GM23338 (cell line): ENCODE results near the gene UGDH.

ENCODE experiments used
- CREB1 ChIP-seq: fragments of 250-450 bp; sonication (Bioruptor Pico); IDR thresholded peaks from 2 replicates; pipeline ENCODE4 v1.5.0; 2020; ENCODE audit warnings: low read depth, mild to moderate bottlenecking, moderate library complexity
- EZH2 ChIP-seq: fragments of 200-600 bp; sonication (generic); IDR thresholded peaks from one replicate; pipeline ENCODE4 v1.8.0; 2017; ENCODE audit warnings: antibody characterized with exemption, mild to moderate bottlenecking, low read depth; ENCODE audit not compliant: unreplicated experiment
- EZH2phosphoT487 ChIP-seq: fragments of 200-600 bp; sonication (generic); IDR thresholded peaks from one replicate; pipeline ENCODE4 v1.8.1; 2018; ENCODE audit warnings: antibody characterized with exemption; ENCODE audit not compliant: unreplicated experiment
- JUNB ChIP-seq: IDR thresholded peaks from one replicate; pipeline ENCODE4 v1.6.1; 2016; ENCODE audit warnings: antibody characterized with exemption; ENCODE audit not compliant: unreplicated experiment
- NANOG ChIP-seq: IDR thresholded peaks from 2 replicates; pipeline ENCODE4 v1.6.1; 2016; ENCODE audit warnings: antibody characterized with exemption, borderline replicate concordance
- POLR2AphosphoS5 ChIP-seq: IDR thresholded peaks from 2 replicates; pipeline ENCODE4 v1.6.1; 2016; ENCODE audit warnings: antibody characterized with exemption, low read depth
- ZNF114 ChIP-seq: fragments of 250-450 bp; sonication (Bioruptor Pico); IDR thresholded peaks from 2 replicates; pipeline ENCODE4 v1.5.0; 2020; ENCODE audit warnings: mild to moderate bottlenecking, moderate library complexity
- ZNF331 ChIP-seq: fragments of 250-450 bp; sonication (Bioruptor Pico); IDR thresholded peaks from 2 replicates; pipeline ENCODE4 v1.5.0; 2020; ENCODE audit warnings: low read depth, mild to moderate bottlenecking, moderate library complexity
- TF ChIP-seq, protein P1 (sequence below), 2 experiments: fragments of 200-600 bp in 1 of 2; sonication (generic) in 1 of 2; conservative IDR thresholded peaks; 2 replicates each; pipeline versions ENCODE4 v1.5.1 to v1.6.1; 2016 to 2017; ENCODE audit warnings: antibody characterized with exemption in 2 of 2, low read depth in 2 of 2, mild to moderate bottlenecking in 2 of 2, moderate library complexity in 1 of 2
- TF ChIP-seq, protein P2 (sequence below): IDR thresholded peaks from one replicate; pipeline ENCODE4 v1.6.1; 2018; ENCODE audit warnings: antibody characterized with exemption; ENCODE audit not compliant: unreplicated experiment
- TF ChIP-seq, protein P3 (sequence below): IDR thresholded peaks from 2 replicates; pipeline ENCODE4 v1.6.1; 2016; ENCODE audit warnings: antibody characterized with exemption

DNA sequence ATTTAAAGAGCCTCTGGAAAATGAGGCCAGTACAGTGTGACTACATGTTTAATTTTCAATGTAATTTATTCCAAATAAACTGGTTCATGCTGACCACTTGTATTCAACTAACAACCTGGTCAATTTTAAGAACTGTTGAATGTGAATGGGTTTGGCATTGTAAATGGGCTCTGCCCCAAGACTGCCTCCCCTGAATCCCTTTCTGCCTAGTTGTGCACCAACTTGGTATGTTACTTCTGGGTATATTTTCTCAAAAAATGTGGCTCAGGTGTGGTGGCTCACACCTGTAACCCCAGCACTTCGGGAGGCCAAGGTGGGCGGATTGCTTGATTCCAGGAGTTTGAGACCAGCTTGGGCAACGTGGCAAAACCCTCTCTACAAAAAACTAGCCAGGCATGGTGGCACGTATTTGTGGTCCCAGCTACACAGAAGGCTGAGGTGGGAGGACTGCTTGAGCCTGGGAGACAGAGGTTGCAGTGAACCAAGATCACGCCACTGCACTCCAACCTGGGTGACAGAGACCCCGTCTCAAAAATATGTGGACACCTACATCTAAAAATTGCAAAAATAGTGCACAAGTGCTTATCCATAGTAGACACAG lies 75.7 kb downstream of the UGDH start:
- TF ChIP-seq, protein P1, sequence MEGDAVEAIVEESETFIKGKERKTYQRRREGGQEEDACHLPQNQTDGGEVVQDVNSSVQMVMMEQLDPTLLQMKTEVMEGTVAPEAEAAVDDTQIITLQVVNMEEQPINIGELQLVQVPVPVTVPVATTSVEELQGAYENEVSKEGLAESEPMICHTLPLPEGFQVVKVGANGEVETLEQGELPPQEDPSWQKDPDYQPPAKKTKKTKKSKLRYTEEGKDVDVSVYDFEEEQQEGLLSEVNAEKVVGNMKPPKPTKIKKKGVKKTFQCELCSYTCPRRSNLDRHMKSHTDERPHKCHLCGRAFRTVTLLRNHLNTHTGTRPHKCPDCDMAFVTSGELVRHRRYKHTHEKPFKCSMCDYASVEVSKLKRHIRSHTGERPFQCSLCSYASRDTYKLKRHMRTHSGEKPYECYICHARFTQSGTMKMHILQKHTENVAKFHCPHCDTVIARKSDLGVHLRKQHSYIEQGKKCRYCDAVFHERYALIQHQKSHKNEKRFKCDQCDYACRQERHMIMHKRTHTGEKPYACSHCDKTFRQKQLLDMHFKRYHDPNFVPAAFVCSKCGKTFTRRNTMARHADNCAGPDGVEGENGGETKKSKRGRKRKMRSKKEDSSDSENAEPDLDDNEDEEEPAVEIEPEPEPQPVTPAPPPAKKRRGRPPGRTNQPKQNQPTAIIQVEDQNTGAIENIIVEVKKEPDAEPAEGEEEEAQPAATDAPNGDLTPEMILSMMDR (conservative IDR thresholded peaks at IDR 0.05; ENCODE audit: low read depth in 2 of 2), result no peak
- TF ChIP-seq POLR2AphosphoS5 (no peak; the same call in 1 of the 2 replicates), EZH2 (no peak), ZNF331 (CRISPR knock-in tag) (no peak), EZH2phosphoT487 (no peak), CREB1 (CRISPR knock-in tag) (no peak), ZNF114 (CRISPR knock-in tag) (no peak), JUNB (no peak), NANOG (no peak)
- TF ChIP-seq, protein P2, sequence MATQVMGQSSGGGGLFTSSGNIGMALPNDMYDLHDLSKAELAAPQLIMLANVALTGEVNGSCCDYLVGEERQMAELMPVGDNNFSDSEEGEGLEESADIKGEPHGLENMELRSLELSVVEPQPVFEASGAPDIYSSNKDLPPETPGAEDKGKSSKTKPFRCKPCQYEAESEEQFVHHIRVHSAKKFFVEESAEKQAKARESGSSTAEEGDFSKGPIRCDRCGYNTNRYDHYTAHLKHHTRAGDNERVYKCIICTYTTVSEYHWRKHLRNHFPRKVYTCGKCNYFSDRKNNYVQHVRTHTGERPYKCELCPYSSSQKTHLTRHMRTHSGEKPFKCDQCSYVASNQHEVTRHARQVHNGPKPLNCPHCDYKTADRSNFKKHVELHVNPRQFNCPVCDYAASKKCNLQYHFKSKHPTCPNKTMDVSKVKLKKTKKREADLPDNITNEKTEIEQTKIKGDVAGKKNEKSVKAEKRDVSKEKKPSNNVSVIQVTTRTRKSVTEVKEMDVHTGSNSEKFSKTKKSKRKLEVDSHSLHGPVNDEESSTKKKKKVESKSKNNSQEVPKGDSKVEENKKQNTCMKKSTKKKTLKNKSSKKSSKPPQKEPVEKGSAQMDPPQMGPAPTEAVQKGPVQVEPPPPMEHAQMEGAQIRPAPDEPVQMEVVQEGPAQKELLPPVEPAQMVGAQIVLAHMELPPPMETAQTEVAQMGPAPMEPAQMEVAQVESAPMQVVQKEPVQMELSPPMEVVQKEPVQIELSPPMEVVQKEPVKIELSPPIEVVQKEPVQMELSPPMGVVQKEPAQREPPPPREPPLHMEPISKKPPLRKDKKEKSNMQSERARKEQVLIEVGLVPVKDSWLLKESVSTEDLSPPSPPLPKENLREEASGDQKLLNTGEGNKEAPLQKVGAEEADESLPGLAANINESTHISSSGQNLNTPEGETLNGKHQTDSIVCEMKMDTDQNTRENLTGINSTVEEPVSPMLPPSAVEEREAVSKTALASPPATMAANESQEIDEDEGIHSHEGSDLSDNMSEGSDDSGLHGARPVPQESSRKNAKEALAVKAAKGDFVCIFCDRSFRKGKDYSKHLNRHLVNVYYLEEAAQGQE, result no peak
- TF ChIP-seq, protein P3, sequence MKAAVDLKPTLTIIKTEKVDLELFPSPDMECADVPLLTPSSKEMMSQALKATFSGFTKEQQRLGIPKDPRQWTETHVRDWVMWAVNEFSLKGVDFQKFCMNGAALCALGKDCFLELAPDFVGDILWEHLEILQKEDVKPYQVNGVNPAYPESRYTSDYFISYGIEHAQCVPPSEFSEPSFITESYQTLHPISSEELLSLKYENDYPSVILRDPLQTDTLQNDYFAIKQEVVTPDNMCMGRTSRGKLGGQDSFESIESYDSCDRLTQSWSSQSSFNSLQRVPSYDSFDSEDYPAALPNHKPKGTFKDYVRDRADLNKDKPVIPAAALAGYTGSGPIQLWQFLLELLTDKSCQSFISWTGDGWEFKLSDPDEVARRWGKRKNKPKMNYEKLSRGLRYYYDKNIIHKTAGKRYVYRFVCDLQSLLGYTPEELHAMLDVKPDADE, result no peak
